GM12801 (cell line): ENCODE data around the gene CIB1.

Experiments used
- TF ChIP-seq, protein P1 (sequence below): IDR thresholded peaks from one replicate; pipeline ENCODE4 v1.5.1; 2011; ENCODE audit warnings: control low read depth; ENCODE audit not compliant: insufficient read length; ENCODE audit errors: extremely low read depth

Gene CIB1

DNA sequence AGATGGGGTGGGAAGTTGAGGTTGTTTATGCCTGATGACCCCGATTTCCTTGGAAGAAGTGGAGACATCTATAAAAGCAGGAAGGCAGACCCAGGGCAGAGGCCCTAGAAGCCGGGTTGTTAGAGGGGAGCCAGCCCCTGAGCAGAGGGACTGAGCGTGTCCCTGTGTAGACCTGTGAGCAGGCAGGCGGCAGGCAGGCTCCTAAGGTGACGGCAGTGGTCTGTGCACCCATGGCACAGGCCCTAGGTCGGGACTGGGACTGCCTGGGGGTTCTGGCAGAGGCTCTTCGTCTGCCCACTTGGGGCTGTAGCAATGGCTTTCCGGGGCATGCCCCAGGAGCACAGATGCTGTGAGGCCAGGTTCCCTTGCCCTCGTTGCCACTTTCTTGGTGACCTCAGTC is 22.7 kb downstream of the CIB1 start:
- TF ChIP-seq, protein P1, sequence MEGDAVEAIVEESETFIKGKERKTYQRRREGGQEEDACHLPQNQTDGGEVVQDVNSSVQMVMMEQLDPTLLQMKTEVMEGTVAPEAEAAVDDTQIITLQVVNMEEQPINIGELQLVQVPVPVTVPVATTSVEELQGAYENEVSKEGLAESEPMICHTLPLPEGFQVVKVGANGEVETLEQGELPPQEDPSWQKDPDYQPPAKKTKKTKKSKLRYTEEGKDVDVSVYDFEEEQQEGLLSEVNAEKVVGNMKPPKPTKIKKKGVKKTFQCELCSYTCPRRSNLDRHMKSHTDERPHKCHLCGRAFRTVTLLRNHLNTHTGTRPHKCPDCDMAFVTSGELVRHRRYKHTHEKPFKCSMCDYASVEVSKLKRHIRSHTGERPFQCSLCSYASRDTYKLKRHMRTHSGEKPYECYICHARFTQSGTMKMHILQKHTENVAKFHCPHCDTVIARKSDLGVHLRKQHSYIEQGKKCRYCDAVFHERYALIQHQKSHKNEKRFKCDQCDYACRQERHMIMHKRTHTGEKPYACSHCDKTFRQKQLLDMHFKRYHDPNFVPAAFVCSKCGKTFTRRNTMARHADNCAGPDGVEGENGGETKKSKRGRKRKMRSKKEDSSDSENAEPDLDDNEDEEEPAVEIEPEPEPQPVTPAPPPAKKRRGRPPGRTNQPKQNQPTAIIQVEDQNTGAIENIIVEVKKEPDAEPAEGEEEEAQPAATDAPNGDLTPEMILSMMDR = no peak

DNA sequence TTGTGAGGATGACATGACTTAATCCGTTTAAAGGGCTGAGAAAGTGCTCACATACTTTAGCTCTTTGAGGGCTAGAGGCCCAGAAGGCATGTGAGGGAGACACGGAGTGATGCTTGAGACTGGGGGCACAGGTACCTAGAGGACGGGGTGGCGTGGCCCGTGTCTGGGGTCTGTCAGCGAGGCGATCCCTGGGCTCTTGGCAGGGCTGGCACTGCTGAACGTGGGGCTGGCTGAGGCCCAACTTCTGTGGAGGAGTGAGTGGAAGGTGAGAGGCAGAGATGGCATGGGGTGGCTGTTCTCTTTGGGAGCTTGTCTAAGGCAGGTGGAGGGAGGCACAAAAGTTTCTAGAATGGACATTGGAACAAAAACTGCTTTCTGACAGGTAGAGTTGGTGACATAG is 23.1 kb downstream of the CIB1 start:
- TF ChIP-seq, protein P1 = no peak

DNA sequence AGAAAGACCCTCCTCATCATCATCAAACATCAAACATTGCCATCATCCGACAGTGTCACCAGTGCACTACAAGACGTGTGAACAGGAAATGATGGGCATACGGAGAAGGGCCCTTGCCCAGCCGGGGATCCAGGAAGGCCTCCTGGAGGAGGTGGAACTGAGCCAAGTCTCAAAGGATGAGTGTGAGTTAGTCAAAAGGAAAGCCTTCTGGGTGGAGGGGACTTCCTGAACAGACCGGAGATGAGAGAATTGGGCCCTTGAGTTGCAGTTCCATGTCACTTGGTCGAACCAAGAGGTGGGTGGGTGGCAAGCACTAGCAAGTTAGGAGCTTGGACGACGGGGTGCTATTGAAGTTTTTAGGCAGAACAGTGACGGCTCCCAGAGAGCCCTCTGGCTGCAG is 24.1 kb downstream of the CIB1 start:
- TF ChIP-seq, protein P1 = no peak

DNA sequence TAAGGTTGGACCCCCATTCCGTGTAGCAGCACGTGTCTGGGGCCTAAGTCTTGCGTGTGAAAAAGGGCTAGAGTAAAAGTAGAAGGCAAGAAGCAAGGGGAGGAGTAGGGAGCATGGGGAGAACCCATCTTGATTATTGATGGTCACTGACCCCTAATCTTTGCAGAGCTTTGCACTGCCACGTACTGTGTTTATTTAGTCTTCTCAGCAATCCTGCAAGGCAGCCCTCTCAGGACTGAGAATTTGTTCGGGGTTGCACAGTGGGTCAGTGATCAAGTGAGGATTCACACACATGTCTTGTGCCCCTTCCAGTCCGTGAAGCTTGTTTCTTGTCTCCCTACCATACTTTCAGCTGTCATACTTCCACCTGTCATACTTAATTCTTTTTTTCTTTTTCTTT is 25.4 kb downstream of the CIB1 start:
- TF ChIP-seq, protein P1 = no peak

DNA sequence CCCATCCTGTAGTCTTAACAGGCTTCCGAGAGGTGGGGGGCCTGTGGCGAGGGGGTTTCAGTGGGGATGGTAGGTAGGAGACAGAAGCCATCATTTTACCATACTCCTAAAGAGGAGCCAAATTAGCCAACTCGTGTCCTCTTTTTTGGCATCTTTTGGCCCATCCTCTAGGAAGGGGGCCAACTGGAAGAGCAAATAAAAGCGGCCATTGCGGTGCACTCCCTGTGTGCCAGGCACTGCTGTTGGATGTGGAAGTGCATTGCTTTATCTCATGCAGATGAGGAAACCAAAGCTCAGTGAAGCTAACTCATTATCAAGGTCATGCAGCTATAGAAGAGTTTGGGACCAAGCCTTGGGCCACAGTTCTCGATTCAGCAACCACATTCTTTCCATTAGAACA is 26.5 kb downstream of the CIB1 start:
- TF ChIP-seq, protein P1 = no peak

DNA sequence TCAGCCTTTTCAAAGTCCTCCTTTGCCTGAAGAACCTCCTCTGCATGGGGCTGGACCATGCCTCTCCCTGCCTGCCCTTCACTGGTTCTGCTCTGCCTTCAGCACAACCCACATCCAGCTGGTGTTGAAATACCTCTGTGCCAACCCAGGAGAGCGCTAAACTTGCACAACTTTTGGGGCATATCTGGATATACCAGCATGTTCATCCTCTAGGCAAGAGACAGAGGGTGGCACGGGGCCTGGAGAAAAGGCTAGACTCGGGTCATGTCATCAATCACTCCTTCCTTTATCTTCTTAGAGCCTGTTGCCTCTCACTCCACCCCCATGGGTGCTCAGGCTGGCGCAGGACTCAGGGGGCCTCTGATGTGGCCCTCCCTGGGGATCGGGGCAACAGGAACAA is 27.9 kb downstream of the CIB1 start:
- TF ChIP-seq, protein P1 = no peak

DNA sequence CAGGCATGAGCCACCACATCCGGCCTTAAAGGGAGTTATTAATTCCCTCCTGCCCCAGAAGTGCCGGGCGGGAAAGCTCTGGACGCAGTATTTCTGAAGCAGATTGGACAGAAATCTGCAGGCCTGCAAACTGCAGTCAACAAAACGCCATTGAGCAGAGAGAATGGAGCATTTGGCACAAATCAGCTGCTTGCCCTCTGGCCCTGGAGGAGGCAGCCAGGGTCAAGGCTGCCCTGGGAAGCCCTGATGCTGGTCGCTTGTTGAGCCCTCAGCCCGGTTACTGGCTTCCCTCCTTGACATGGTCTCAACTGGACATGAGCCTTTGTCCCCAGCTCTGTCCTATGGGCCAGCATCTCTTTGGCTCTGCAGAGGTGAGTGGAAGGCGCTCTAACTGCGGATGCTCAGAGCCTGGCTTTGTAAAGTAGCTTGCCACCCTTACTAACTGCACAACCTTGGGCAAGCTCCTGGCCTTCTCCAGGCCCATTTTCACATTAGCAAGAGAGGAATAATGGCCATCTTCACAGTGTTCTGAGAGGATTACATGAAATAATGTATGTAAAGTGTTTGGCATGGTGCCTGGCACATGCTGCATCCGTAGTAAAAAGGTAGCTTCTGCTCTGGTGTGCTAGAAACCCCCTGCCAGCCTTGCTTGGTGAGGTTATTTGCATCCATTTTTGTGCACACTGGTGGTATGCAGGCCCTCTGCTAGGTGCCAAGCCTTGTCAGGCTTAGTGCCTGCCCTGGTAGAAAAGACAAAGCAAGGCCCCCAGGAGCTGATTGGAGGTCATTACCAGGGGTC is 28.5 kb downstream of the CIB1 start:
- TF ChIP-seq, protein P1 = no peak
